Loucy (cell line): ENCODE data around the gene TESMIN.

Source experiments
- H2AFZ ChIP-seq: fragments of 200-600 bp; sonication (generic); 2 replicates; pipeline ENCODE4 v1.6.0; 2016; ENCODE audit warnings: antibody characterized with exemption, mild to moderate bottlenecking, low read length, moderate library complexity
- H3F3A ChIP-seq: fragments of 200-600 bp; 2 replicates; pipeline ENCODE4 v1.6.0; 2016; ENCODE audit warnings: antibody characterized with exemption, low read depth, mild to moderate bottlenecking
- H3K27me3 ChIP-seq: fragments of 200-600 bp; sonication (generic); 2 replicates; pipeline ENCODE4 v1.6.1; 2014; ENCODE audit warnings: low read length, mild to moderate bottlenecking; ENCODE audit not compliant: insufficient read depth, poor library complexity, severe bottlenecking
- H3K36me3 ChIP-seq: fragments of 200-600 bp; sonication (generic); 2 replicates; pipeline ENCODE4 v1.6.1; 2016; ENCODE audit warnings: low read length; ENCODE audit not compliant: insufficient read depth
- H3K4me1 ChIP-seq: fragments of 200-600 bp; sonication (generic); 2 replicates; pipeline ENCODE4 v1.5.1; 2014; ENCODE audit warnings: low read length, mild to moderate bottlenecking; ENCODE audit not compliant: insufficient read depth, poor library complexity, severe bottlenecking
- H3K4me2 ChIP-seq: fragments of 200-600 bp; sonication (generic); 2 replicates; pipeline ENCODE4 v1.6.0; 2014; ENCODE audit warnings: antibody characterized with exemption, low read length, low read depth, mild to moderate bottlenecking; ENCODE audit not compliant: poor library complexity, severe bottlenecking
- H3K4me3 ChIP-seq: fragments of 200-600 bp; sonication (generic); 2 replicates; pipeline ENCODE4 v1.5.1; 2014; ENCODE audit warnings: low read length, mild to moderate bottlenecking, mixed read lengths; ENCODE audit not compliant: poor library complexity, severe bottlenecking
- H3K79me2 ChIP-seq: fragments of 200-600 bp; sonication (generic); 2 replicates; pipeline ENCODE4 v1.6.1; 2014; ENCODE audit warnings: low read length; ENCODE audit not compliant: insufficient read depth
- H3K9ac ChIP-seq: fragments of 200-600 bp; sonication (generic); 2 replicates; pipeline ENCODE4 v1.6.0; 2014; ENCODE audit warnings: mild to moderate bottlenecking, low read depth, low read length, moderate library complexity; ENCODE audit not compliant: poor library complexity, severe bottlenecking
- H3K9me2 ChIP-seq: fragments of 200-600 bp; sonication (generic); replicated peaks from 2 replicates; pipeline ENCODE4 v1.6.1; 2016; ENCODE audit warnings: low read depth, low read length, mixed read lengths
- H3K9me3 ChIP-seq: fragments of 200-600 bp; sonication (generic); 2 replicates; pipeline ENCODE4 v1.6.1; 2014; ENCODE audit warnings: mild to moderate bottlenecking, antibody characterized with exemption, low read length, low read depth; ENCODE audit not compliant: insufficient read depth
- H4K20me1 ChIP-seq: fragments of 200-600 bp; sonication (generic); 2 replicates; pipeline ENCODE4 v1.6.0; 2014; ENCODE audit warnings: antibody characterized with exemption, low read length, mild to moderate bottlenecking; ENCODE audit not compliant: insufficient read depth, poor library complexity, severe bottlenecking
- EZH2phosphoT487 ChIP-seq: fragments of 200-600 bp; IDR thresholded peaks from 2 replicates; pipeline ENCODE4 v1.6.1; 2018; ENCODE audit warnings: antibody characterized with exemption, mild to moderate bottlenecking, moderate library complexity, borderline replicate concordance
- TF ChIP-seq, protein P1 (sequence below): fragments of 200-600 bp; sonication (generic); conservative IDR thresholded peaks from 2 replicates; pipeline ENCODE4 v1.5.1; 2014; ENCODE audit warnings: mild to moderate bottlenecking, antibody characterized with exemption, low read length

TESMIN gene

DNA sequence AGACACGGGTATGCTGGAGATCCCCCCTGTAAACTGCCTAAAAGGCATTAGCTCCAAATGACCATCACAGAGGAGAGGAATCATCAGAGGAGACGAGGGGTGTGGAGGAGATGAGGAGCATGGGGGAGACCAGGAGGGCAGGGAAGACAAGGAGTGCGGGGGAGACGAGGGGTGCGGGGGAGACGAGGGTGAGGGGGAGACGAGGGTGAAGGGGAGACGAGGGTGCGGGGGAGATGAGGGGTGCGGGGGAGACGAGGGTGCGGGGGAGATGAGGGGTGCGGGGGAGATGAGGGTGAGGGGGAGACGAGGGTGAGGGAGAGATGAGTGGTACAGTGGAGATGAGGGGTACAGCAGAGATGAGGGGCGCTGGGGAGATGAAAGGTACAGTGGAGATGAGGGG, 84.5 kb downstream of the TESMIN start:
- H2AFZ ChIP-seq, result no peak overlapping the region
- no peaks in the 10 kb centered on the region for H3K9me3 ChIP-seq
- TF ChIP-seq, protein P1, sequence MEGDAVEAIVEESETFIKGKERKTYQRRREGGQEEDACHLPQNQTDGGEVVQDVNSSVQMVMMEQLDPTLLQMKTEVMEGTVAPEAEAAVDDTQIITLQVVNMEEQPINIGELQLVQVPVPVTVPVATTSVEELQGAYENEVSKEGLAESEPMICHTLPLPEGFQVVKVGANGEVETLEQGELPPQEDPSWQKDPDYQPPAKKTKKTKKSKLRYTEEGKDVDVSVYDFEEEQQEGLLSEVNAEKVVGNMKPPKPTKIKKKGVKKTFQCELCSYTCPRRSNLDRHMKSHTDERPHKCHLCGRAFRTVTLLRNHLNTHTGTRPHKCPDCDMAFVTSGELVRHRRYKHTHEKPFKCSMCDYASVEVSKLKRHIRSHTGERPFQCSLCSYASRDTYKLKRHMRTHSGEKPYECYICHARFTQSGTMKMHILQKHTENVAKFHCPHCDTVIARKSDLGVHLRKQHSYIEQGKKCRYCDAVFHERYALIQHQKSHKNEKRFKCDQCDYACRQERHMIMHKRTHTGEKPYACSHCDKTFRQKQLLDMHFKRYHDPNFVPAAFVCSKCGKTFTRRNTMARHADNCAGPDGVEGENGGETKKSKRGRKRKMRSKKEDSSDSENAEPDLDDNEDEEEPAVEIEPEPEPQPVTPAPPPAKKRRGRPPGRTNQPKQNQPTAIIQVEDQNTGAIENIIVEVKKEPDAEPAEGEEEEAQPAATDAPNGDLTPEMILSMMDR, result no peak
- no peak for TF ChIP-seq EZH2phosphoT487
- no peaks in the 10 kb centered on the region for H3K4me1 ChIP-seq
- H3K9me2 ChIP-seq, result no peaks in the 10 kb centered on the region
- H3K79me2 ChIP-seq, result no peaks in the 10 kb centered on the region
- H3K4me2 ChIP-seq, result no peak overlapping the region
- no peaks in the 10 kb centered on the region for H3K36me3 ChIP-seq
- H3K9ac ChIP-seq, result no peak overlapping the region
- H4K20me1 ChIP-seq, result no peaks in the 10 kb centered on the region
- no peak overlapping the region for H3K4me3 ChIP-seq
- H3K27me3 ChIP-seq, result no peaks in the 10 kb centered on the region
- H3F3A ChIP-seq, result no peaks in the 10 kb centered on the region

DNA sequence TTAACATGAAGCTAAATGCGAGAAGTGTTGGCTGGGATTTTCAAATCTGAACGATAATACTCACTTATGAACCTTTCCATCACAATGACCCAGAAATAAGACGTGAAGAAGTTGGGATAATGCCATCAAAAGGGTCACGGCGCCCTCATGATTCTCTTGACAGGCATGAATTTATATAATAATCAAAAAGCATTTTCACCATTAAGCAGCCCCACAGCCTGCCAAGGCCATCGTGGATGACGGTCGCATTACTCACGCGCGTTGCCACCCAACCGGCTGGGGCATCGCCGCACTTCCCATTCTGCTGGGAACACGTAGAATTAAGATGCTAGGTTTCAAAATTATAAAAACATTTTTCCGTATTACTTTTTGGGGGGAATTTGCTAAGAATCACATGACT, 85.9 kb downstream of the TESMIN start:
- TF ChIP-seq EZH2phosphoT487, result no peak
- TF ChIP-seq, protein P1, result no peak
- H3K79me2 ChIP-seq, result no peaks in the 10 kb centered on the region
- no peaks in the 10 kb centered on the region for H3K4me1 ChIP-seq
- H2AFZ ChIP-seq, result no peak overlapping the region
- no peak overlapping the region for H3K4me2 ChIP-seq
- H3K9me2 ChIP-seq, result no peaks in the 10 kb centered on the region
- no peaks in the 10 kb centered on the region; the same call in 1 of the 2 replicates for H3K9me3 ChIP-seq
- H4K20me1 ChIP-seq, result no peaks in the 10 kb centered on the region
- H3K27me3 ChIP-seq, result no peaks in the 10 kb centered on the region
- H3K9ac ChIP-seq, result no peak overlapping the region
- no peaks in the 10 kb centered on the region for H3F3A ChIP-seq
- no peaks in the 10 kb centered on the region for H3K36me3 ChIP-seq
- H3K4me3 ChIP-seq, result no peak overlapping the region

DNA sequence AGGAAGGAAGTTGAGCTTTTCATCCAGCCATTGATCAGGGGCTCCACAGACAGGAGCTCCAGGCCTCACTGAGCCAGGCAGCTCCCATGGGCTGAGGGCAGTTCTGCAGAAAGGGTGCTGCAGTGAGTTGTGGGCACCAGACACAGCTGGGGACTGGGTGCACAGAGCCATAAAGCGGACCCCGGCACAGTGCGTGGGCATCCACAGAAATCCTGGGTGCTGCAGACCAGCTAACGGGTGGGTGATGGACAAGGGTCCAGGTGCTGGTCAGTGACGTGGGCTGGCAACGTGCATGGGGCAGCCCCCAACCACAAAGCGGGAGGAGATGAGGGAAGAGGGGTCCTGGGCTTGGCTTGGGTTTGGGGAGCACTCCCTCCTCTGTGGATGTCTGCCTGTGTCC, 86.4 kb downstream of the TESMIN start:
- no peak overlapping the region for H3K4me2 ChIP-seq
- no peaks in the 10 kb centered on the region for H3K27me3 ChIP-seq
- no peaks in the 10 kb centered on the region for H3K4me1 ChIP-seq
- H3K9ac ChIP-seq, result no peak overlapping the region
- no peaks in the 10 kb centered on the region for H3K9me2 ChIP-seq
- no peaks in the 10 kb centered on the region for H3F3A ChIP-seq
- H3K36me3 ChIP-seq, result no peaks in the 10 kb centered on the region
- no peaks in the 10 kb centered on the region for H3K79me2 ChIP-seq
- no peaks in the 10 kb centered on the region; the same call in 1 of the 2 replicates for H3K9me3 ChIP-seq
- no peak overlapping the region for H3K4me3 ChIP-seq
- no peaks in the 10 kb centered on the region for H4K20me1 ChIP-seq
- TF ChIP-seq EZH2phosphoT487, result no peak
- TF ChIP-seq, protein P1, result no peak
- H2AFZ ChIP-seq, result no peak overlapping the region
